Uterus (tissue), 2 donors: ENCODE data around the gene ELP1.

ENCODE experiments used
- CTCF ChIP-seq, 4 experiments: fragments of 200-600 bp in 2 of 4; fragments of 450-650 bp in 2 of 4; sonication (generic) in 2 of 4; IDR thresholded peaks; one replicate each; pipeline ENCODE4 v1.5.1; 2016 to 2019; ENCODE audit warnings: antibody characterized with exemption in 4 of 4, mild to moderate bottlenecking in 2 of 4, moderate library complexity in 1 of 4
- POLR2A ChIP-seq, 2 donors: fragments of 450-650 bp; IDR thresholded peaks; one replicate each; pipeline ENCODE4 v1.6.1; 2016; ENCODE audit warnings: antibody characterized with exemption in 2 of 2, mild to moderate bottlenecking in 1 of 2, moderate library complexity in 1 of 2

GRCh38 chr9:108830272-108830671, 103.7 kb downstream of the ELP1 start:
- TF ChIP-seq CTCF (IDR thresholded peaks at IDR 0.05) = no peak
- TF ChIP-seq POLR2A (IDR thresholded peaks at IDR 0.05) = no peak
